Measurements from ENCODE around the gene TSPAN10. TPM values are rescaled to one million over a fixed set of nuclear protein-coding genes. Genes with fewer than 3 reads are reported as not detected.

The TSPAN10 gene
- total RNA-seq (2022) (1.8 and 2.1 TPM in 2 replicates), Bru-seq, nascent RNA (percentile 28 among the genes with signal in this experiment), BruChase-seq, experiment 1, labeled RNA remaining after a 6-hour chase (percentile 36 among the genes with signal in this experiment), BruChase-seq, experiment 2, labeled RNA remaining after a 2-hour chase (percentile 35 among the genes with signal in this experiment)
- long read RNA-seq, partial matches to known transcripts: 0 of 3 reads
- long read RNA-seq, other reads (novel, unspliced or antisense): 1 of 3 reads

- peaks cover 20% of the 10 kb centered on the region for H3K36me3 Mint-ChIP-seq (ENCODE audit: insufficient read depth, unreplicated experiment)
- TF ChIP-seq, protein P1, sequence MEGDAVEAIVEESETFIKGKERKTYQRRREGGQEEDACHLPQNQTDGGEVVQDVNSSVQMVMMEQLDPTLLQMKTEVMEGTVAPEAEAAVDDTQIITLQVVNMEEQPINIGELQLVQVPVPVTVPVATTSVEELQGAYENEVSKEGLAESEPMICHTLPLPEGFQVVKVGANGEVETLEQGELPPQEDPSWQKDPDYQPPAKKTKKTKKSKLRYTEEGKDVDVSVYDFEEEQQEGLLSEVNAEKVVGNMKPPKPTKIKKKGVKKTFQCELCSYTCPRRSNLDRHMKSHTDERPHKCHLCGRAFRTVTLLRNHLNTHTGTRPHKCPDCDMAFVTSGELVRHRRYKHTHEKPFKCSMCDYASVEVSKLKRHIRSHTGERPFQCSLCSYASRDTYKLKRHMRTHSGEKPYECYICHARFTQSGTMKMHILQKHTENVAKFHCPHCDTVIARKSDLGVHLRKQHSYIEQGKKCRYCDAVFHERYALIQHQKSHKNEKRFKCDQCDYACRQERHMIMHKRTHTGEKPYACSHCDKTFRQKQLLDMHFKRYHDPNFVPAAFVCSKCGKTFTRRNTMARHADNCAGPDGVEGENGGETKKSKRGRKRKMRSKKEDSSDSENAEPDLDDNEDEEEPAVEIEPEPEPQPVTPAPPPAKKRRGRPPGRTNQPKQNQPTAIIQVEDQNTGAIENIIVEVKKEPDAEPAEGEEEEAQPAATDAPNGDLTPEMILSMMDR (IDR thresholded peaks at IDR 0.05; ENCODE audit: unreplicated experiment): no peak
- intact Hi-C loops (cut with micrococcal nuclease): loop anchor here (1.0 to 2.0 kb wide), 2 partner anchors 30 to 47 kb away; partner anchors contain the start of genes ARL16, CCDC137 and OXLD1
- peak within 1 kb of the TSS; percentile 96 for H3K27ac Mint-ChIP-seq (ENCODE audit: low read depth, unreplicated experiment)
- H3K27me3 Mint-ChIP-seq (ENCODE audit: insufficient read depth, unreplicated experiment): no peaks in the 10 kb centered on the region
- no TSS peak for BruUV-seq (replicated peaks)
- H3K9me3 Mint-ChIP-seq (ENCODE audit: unreplicated experiment): no peaks in the 10 kb centered on the region
- H3K4me1 Mint-ChIP-seq (ENCODE audit: insufficient read depth, unreplicated experiment): peaks cover 9% of the 10 kb centered on the region
- ChIA-PET POLR2A (interaction anchor here (0.6 to 5.7 kb wide), 22 partner anchors 10 to 291 kb away, joined by 3 to 65 read pairs (median 4); partner anchors contain the start of genes ARL16, BAHCC1, CCDC137 and FAAP100), CTCF (interaction anchor here (0.6 to 0.7 kb wide), 3 partner anchors 23 to 88 kb away, joined by 3 read pairs; no protein-coding TSS in a partner anchor)
- peak; percentile 86 for DNase-seq (ENCODE audit: unreplicated experiment)
- peak within 1 kb of the TSS; percentile 89 for H3K4me3 Mint-ChIP-seq (ENCODE audit: unreplicated experiment)
Observed at GRCh38 chr17:81636505-81637288, at the start of gene TSPAN10, which contains the start of gene NPLOC4. Gene TSPAN10, plus strand, starts transcription at chr17:81637196. Its CDS starts 5,217 bp downstream, at chr17:81642413. Gene NPLOC4, minus strand, starts transcription at chr17:81637112. Its CDS starts 182 bp downstream, at chr17:81636930.

- no peak overlapping the region for H3K27ac Mint-ChIP-seq (ENCODE audit: low read depth, unreplicated experiment)
- H3K9me3 Mint-ChIP-seq (ENCODE audit: unreplicated experiment): no peaks in the 10 kb centered on the region
- intact Hi-C loops (cut with micrococcal nuclease): no loop called here
- BruUV-seq (replicated peaks): no TSS peak
- no peaks in the 10 kb centered on the region for H3K4me1 Mint-ChIP-seq (ENCODE audit: insufficient read depth, unreplicated experiment)
- H3K27me3 Mint-ChIP-seq (ENCODE audit: insufficient read depth, unreplicated experiment): no peaks in the 10 kb centered on the region
- ChIA-PET CTCF (no interaction called here), POLR2A (no interaction called here)
- TF ChIP-seq, protein P1 (IDR thresholded peaks at IDR 0.05; ENCODE audit: unreplicated experiment): no peak
- DNase-seq (ENCODE audit: unreplicated experiment): no peak
- peaks cover 88% of the 10 kb centered on the region for H3K36me3 Mint-ChIP-seq (ENCODE audit: insufficient read depth, unreplicated experiment)
- no peak overlapping the region for H3K4me3 Mint-ChIP-seq (ENCODE audit: unreplicated experiment)
Observed at GRCh38 chr17:81589612-81590011, 47.4 kb upstream of the TSPAN10 start.

- no peaks in the 10 kb centered on the region for H3K9me3 Mint-ChIP-seq (ENCODE audit: unreplicated experiment)
- H3K27me3 Mint-ChIP-seq (ENCODE audit: insufficient read depth, unreplicated experiment): no peaks in the 10 kb centered on the region
- TF ChIP-seq, protein P1 (IDR thresholded peaks at IDR 0.05; ENCODE audit: unreplicated experiment): no peak
- H3K36me3 Mint-ChIP-seq (ENCODE audit: insufficient read depth, unreplicated experiment): peaks cover 88% of the 10 kb centered on the region
- ChIA-PET POLR2A (interaction anchor here (0.7 kb wide), 1 partner anchor 19 kb away, joined by 3 read pairs; no protein-coding TSS in a partner anchor), CTCF (interaction anchor here (1.5 kb wide), 1 partner anchor 11 kb away, joined by 8 read pairs; no protein-coding TSS in a partner anchor)
- DNase-seq (ENCODE audit: unreplicated experiment): no peak
- H3K4me3 Mint-ChIP-seq (ENCODE audit: unreplicated experiment): no peak overlapping the region
- H3K4me1 Mint-ChIP-seq (ENCODE audit: insufficient read depth, unreplicated experiment): no peaks in the 10 kb centered on the region
- no peak overlapping the region for H3K27ac Mint-ChIP-seq (ENCODE audit: low read depth, unreplicated experiment)
- intact Hi-C loops (cut with micrococcal nuclease): no loop called here
- BruUV-seq (replicated peaks): no TSS peak
Observed at GRCh38 chr17:81590121-81590520, 46.9 kb upstream of the TSPAN10 start.

- H3K27me3 Mint-ChIP-seq (ENCODE audit: insufficient read depth, unreplicated experiment): no peaks in the 10 kb centered on the region
- intact Hi-C loops (cut with micrococcal nuclease): no loop called here
- H3K27ac Mint-ChIP-seq (ENCODE audit: low read depth, unreplicated experiment): no peak overlapping the region
- H3K9me3 Mint-ChIP-seq (ENCODE audit: unreplicated experiment): no peaks in the 10 kb centered on the region
- POLR2A ChIA-PET: no interaction called here
- no peak for DNase-seq (ENCODE audit: unreplicated experiment)
- H3K4me1 Mint-ChIP-seq (ENCODE audit: insufficient read depth, unreplicated experiment): no peaks in the 10 kb centered on the region
- CTCF ChIA-PET: no interaction called here
- no TSS peak for BruUV-seq (replicated peaks)
- TF ChIP-seq, protein P1 (IDR thresholded peaks at IDR 0.05; ENCODE audit: unreplicated experiment): no peak
- peaks cover 88% of the 10 kb centered on the region for H3K36me3 Mint-ChIP-seq (ENCODE audit: insufficient read depth, unreplicated experiment)
- no peak overlapping the region for H3K4me3 Mint-ChIP-seq (ENCODE audit: unreplicated experiment)
Observed at GRCh38 chr17:81591971-81592370, 45.0 kb upstream of the TSPAN10 start.
